Endothelial cell of umbilical vein (primary cell): Measurements from ENCODE around the gene MARK2. TPM values are rescaled to one million over a fixed set of nuclear protein-coding genes. Genes with fewer than 3 reads are reported as not detected.

Experiments
- BruUV-seq: library from RNA; stranded (reverse); fragments of 400-500 nt; replicated peaks from 2 replicates; lab custom pipeline; 2021; lab: Mats Ljungman, UMichigan
- CTCF ChIA-PET: fragments of 300-600, 350-600 bp; sonication (Branson Sonifier 250); formaldehyde crosslinking; loops from one replicate; lab custom pipeline; 2021; ENCODE audit warnings: antibody characterized with exemption, inconsistent platforms; lab: Charles Lee
- POLR2A ChIA-PET: fragments of 300-600, 350-600 bp; sonication (Branson Sonifier 250); formaldehyde crosslinking; loops from one replicate; lab custom pipeline; 2021; ENCODE audit warnings: antibody characterized with exemption, inconsistent platforms; lab: Charles Lee
- DNase-seq: peaks from one replicate; pipeline ENCODE4 v3.0.0-alpha.2; 2011; ENCODE audit warnings: low read depth, low spot score
- FAIRE-seq: peaks from 2 replicates; lab custom pipeline; 2011; peaks lifted over from hg19 to GRCh38; lab: Jason Lieb, UNC
- H2AFZ ChIP-seq: 2 replicates; pipeline ENCODE4 v1.6.0; 2012; ENCODE audit warnings: low read depth, low read length, control low read depth, inconsistent platforms
- H3K27ac ChIP-seq: 2 replicates; pipeline ENCODE4 v1.5.1; 2011; ENCODE audit warnings: low read depth, mild to moderate bottlenecking, control low read depth, low read length, moderate library complexity; ENCODE audit not compliant: insufficient read depth
- H3K27me3 ChIP-seq, 2 experiments: 2 replicates each; pipeline versions ENCODE4 v1.6.0 to v1.6.1; 2011; ENCODE audit warnings: low read length in 2 of 2, mixed read lengths in 1 of 2; ENCODE audit not compliant: control insufficient read depth in 2 of 2, insufficient read depth in 2 of 2
- H3K36me3 ChIP-seq, 2 experiments: 2 replicates in 1 of 2; 3 replicates in 1 of 2; pipeline ENCODE4 v1.5.1; 2011; ENCODE audit warnings: low read length in 2 of 2, mild to moderate bottlenecking in 1 of 2, moderate library complexity in 1 of 2; ENCODE audit not compliant: control insufficient read depth in 2 of 2, insufficient read depth in 2 of 2; ENCODE audit errors: extremely low read depth in 1 of 2
- H3K4me1 ChIP-seq: 3 replicates; pipeline ENCODE4 v1.5.1; 2011; ENCODE audit warnings: mild to moderate bottlenecking, low read length; ENCODE audit not compliant: control insufficient read depth, insufficient read depth; ENCODE audit errors: extremely low read depth
- H3K4me2 ChIP-seq: 2 replicates; pipeline ENCODE4 v1.6.1; 2011; ENCODE audit warnings: low read length, control low read depth, mixed read lengths; ENCODE audit not compliant: insufficient read depth
- H3K4me3 ChIP-seq, 3 experiments: fragments of 200-600 bp in 1 of 3; sonication (generic), shearing (Covaris generic) in 1 of 3; replicated peaks in 1 of 3; 2 replicates each; pipeline ENCODE4 v1.5.1; 2011 to 2016; ENCODE audit warnings: control low read depth in 3 of 3, low read length in 3 of 3, mild to moderate bottlenecking in 2 of 3, inconsistent platforms in 1 of 3, low read depth in 1 of 3, moderate library complexity in 1 of 3; ENCODE audit not compliant: insufficient read depth in 1 of 3
- H3K79me2 ChIP-seq: 2 replicates; pipeline ENCODE4 v1.6.0; 2012; ENCODE audit warnings: low read length, inconsistent platforms; ENCODE audit not compliant: control insufficient read depth, insufficient read depth
- H3K9ac ChIP-seq: replicated peaks from 2 replicates; pipeline ENCODE3; 2011; ENCODE audit warnings: low read length, control low read depth; ENCODE audit not compliant: insufficient read depth; ENCODE audit errors: extremely low read depth
- H3K9me1 ChIP-seq: replicated peaks from 3 replicates; pipeline ENCODE4 v1.6.0; 2011; ENCODE audit warnings: mild to moderate bottlenecking, low read length; ENCODE audit not compliant: control insufficient read depth, insufficient read depth; ENCODE audit errors: extremely low read depth
- H3K9me3 ChIP-seq: replicated peaks from 2 replicates; pipeline ENCODE4 v1.5.1; 2012; ENCODE audit warnings: low read length, inconsistent platforms; ENCODE audit not compliant: control insufficient read depth, insufficient read depth
- H4K20me1 ChIP-seq: replicated peaks from 2 replicates; pipeline ENCODE3; 2011; ENCODE audit warnings: mild to moderate bottlenecking, low read length; ENCODE audit not compliant: control insufficient read depth, insufficient read depth; ENCODE audit errors: extremely low read depth
- EZH2 ChIP-seq: IDR thresholded peaks from 2 replicates; pipeline ENCODE4 v1.6.1; 2012; ENCODE audit warnings: borderline replicate concordance, low read depth, mild to moderate bottlenecking, moderate library complexity, low read length, inconsistent platforms; ENCODE audit not compliant: severe bottlenecking
- FOS ChIP-seq: IDR thresholded peaks from 2 replicates; pipeline ENCODE4 v1.6.1; 2011; ENCODE audit warnings: mild to moderate bottlenecking, low read length, moderate library complexity, borderline replicate concordance; ENCODE audit not compliant: insufficient read depth
- GATA2 ChIP-seq: IDR thresholded peaks from 2 replicates; pipeline ENCODE4 v1.7.0; 2011; ENCODE audit warnings: low read depth, mild to moderate bottlenecking, moderate library complexity, mixed read lengths, low read length; ENCODE audit not compliant: insufficient read length, insufficient read depth
- JUN ChIP-seq: IDR thresholded peaks from 2 replicates; pipeline ENCODE4 v1.6.1; 2011; ENCODE audit warnings: borderline replicate concordance, low read depth; ENCODE audit not compliant: insufficient read length, insufficient read depth
- MAX ChIP-seq: IDR thresholded peaks from 2 replicates; pipeline ENCODE4 v1.6.1; 2011; ENCODE audit not compliant: insufficient read depth, insufficient read length
- MYC ChIP-seq: IDR thresholded peaks from one replicate; pipeline ENCODE4 v1.6.1; 2011; ENCODE audit warnings: mild to moderate bottlenecking, low read depth, low read length
- POLR2A ChIP-seq: IDR thresholded peaks from 2 replicates; pipeline ENCODE4 v1.6.1; 2012; ENCODE audit warnings: low read depth, mild to moderate bottlenecking, control low read depth, low read length
- POLR2AphosphoS5 ChIP-seq: IDR thresholded peaks from 2 replicates; pipeline ENCODE4 v1.6.1; 2012; ENCODE audit warnings: low read depth, mild to moderate bottlenecking, control low read depth, low read length, moderate library complexity; ENCODE audit not compliant: insufficient read depth
- dilution Hi-C: fragments of 300-500 bp; cut with MboI; formaldehyde crosslinking; loops from one replicate; pipeline ENCODE4 v1.15.0; 2019; ENCODE audit warnings: low sequenced_read_pairs; ENCODE audit not compliant: extremely low pct_ligation_motif_present
- intact Hi-C: fragments of 100-400 bp; cut with micrococcal nuclease; formaldehyde crosslinking; loops from one replicate; pipeline ENCODE4 v1.10.0; 2022
- polyA plus RNA-seq, 4 experiments: library from polyadenylated mRNA; depleted of rRNA in 3 of 4; stranded (reverse) in 3 of 4; unstranded in 1 of 4; fragments of >200 nt; gene quantifications; 2 replicates each; pipeline versions ENCODE4 v1.2.1 to v1.2.3, GENCODE V29; 2011 to 2012; ENCODE audit warnings: missing spikeins in 1 of 4
- total RNA-seq: library from RNA; stranded (reverse); gene quantifications from 2 replicates; pipeline ENCODE4 v1.2.3, GENCODE V29; 2021
- TF ChIP-seq, protein P1 (sequence below), 2 donors: IDR thresholded peaks; 1 replicate in 1 of 2; 2 replicates in 1 of 2; pipeline ENCODE4 v1.5.1; 2011; ENCODE audit warnings: low read length in 2 of 2, mild to moderate bottlenecking in 2 of 2, moderate library complexity in 2 of 2, control low read depth in 1 of 2, inconsistent platforms in 1 of 2, low read depth in 1 of 2; ENCODE audit not compliant: insufficient read depth in 1 of 2; ENCODE audit errors: extremely low read depth in 1 of 2

MARK2 gene
- total and polyA plus RNA-seq, 2 donors (not counting 3 experiments of a cell fraction or from before 2014, with no cell fraction given): 16.6 to 34.7 TPM

GRCh38 chr11:63952570-63952969, 113.7 kb downstream of the MARK2 start:
- TF ChIP-seq POLR2A: no peak
- no peak for TF ChIP-seq FOS
- TF ChIP-seq, protein P1, sequence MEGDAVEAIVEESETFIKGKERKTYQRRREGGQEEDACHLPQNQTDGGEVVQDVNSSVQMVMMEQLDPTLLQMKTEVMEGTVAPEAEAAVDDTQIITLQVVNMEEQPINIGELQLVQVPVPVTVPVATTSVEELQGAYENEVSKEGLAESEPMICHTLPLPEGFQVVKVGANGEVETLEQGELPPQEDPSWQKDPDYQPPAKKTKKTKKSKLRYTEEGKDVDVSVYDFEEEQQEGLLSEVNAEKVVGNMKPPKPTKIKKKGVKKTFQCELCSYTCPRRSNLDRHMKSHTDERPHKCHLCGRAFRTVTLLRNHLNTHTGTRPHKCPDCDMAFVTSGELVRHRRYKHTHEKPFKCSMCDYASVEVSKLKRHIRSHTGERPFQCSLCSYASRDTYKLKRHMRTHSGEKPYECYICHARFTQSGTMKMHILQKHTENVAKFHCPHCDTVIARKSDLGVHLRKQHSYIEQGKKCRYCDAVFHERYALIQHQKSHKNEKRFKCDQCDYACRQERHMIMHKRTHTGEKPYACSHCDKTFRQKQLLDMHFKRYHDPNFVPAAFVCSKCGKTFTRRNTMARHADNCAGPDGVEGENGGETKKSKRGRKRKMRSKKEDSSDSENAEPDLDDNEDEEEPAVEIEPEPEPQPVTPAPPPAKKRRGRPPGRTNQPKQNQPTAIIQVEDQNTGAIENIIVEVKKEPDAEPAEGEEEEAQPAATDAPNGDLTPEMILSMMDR (IDR thresholded peaks at IDR 0.05; ENCODE audit: extremely low read depth in 1 of 2, insufficient read depth in 1 of 2, low read depth in 1 of 2, low read length in 2 of 2): no peak
- TF ChIP-seq MYC: no peak
- no peak for TF ChIP-seq GATA2
- TF ChIP-seq JUN: no peak
- BruUV-seq: no TSS peak
- Histone ChIP-seq H3K4me2 (no peak overlapping the region), H3K36me3 (peaks cover 7 to 37% of the 10 kb centered on the region in 2 experiments), H4K20me1 (no peaks in the 10 kb centered on the region), H3K27me3 (no peaks in the 10 kb centered on the region), H3K4me3 (no peak overlapping the region), H3K4me1 (no peaks in the 10 kb centered on the region), H2AFZ (no peak overlapping the region), H3K27ac (no peak overlapping the region), H3K9me3 (no peaks in the 10 kb centered on the region), H3K79me2 (no peaks in the 10 kb centered on the region), H3K9ac (no peak overlapping the region), H3K9me1 (no peaks in the 10 kb centered on the region)
- ChIA-PET CTCF (no interaction called here), POLR2A (no interaction called here)
- dilution Hi-C loops (no loop called here), intact Hi-C loops (no loop called here)
- DNase-seq (no peak), FAIRE-seq (no peak)

DNA sequence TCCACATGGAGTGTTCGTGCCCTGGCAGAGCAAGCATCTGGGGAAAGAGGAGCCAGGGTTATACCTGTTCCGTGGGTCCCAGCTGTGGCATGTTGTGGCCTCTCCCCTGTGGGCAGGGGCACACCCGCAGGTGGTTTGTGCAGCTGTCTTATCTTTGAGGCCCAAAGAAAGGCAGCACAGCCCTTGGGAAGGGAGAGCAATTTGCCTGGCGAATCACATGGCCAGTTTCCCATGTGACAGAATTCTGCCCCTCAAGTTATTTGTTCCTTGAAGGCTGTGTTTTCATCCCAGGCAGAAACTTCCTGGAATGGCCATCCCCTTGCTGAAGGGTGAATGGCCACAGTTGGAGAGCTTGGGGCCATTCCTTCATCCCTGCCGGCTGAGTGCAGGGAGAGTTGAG, 119.1 kb downstream of the MARK2 start:
- Histone ChIP-seq H3K9me3 (no peaks in the 10 kb centered on the region), H3K4me1 (no peaks in the 10 kb centered on the region), H3K9me1 (no peaks in the 10 kb centered on the region), H3K4me3 (no peak overlapping the region), H3K27me3 (no peaks in the 10 kb centered on the region), H3K27ac (no peak overlapping the region), H3K36me3 (peaks cover 5 to 28% of the 10 kb centered on the region in 2 experiments), H3K4me2 (no peak overlapping the region), H3K79me2 (no peaks in the 10 kb centered on the region), H3K9ac (no peak overlapping the region), H2AFZ (no peak overlapping the region), H4K20me1 (no peaks in the 10 kb centered on the region)
- POLR2A ChIA-PET: no interaction called here
- DNase-seq (no peak), FAIRE-seq (no peak)
- dilution Hi-C loops (no loop called here), intact Hi-C loops (no loop called here)
- CTCF ChIA-PET: interaction anchor here (1.1 to 3.2 kb wide), 2 partner anchors 12 to 120 kb away, joined by 4 to 10 read pairs; no protein-coding TSS in a partner anchor
- TF ChIP-seq GATA2: no peak
- no peak for TF ChIP-seq EZH2
- no peak for TF ChIP-seq POLR2A
- no peak for TF ChIP-seq MYC
- no peak for TF ChIP-seq MAX
- no peak for TF ChIP-seq POLR2AphosphoS5
- TF ChIP-seq, protein P1 (IDR thresholded peaks at IDR 0.05; ENCODE audit: extremely low read depth in 1 of 2, insufficient read depth in 1 of 2, low read depth in 1 of 2, low read length in 2 of 2): no peak
- no peak for TF ChIP-seq JUN
- TF ChIP-seq FOS: no peak
- no TSS peak for BruUV-seq
